Peyer's patch (tissue), 4 donors: Measurements from ENCODE around the gene COL6A2.

Experiments used
- CTCF ChIP-seq, 6 experiments: fragments of 450-650 bp in 4 of 6; fragments of 200-600 bp in 2 of 6; sonication (generic) in 1 of 6; IDR thresholded peaks; one replicate each; pipeline ENCODE4 v1.5.1; 2017 to 2019; ENCODE audit warnings: antibody characterized with exemption in 6 of 6, mild to moderate bottlenecking in 3 of 6, moderate library complexity in 1 of 6
- POLR2A ChIP-seq, 2 donors: fragments of 450-650 bp; IDR thresholded peaks; one replicate each; pipeline ENCODE4 v1.5.1; 2017; ENCODE audit warnings: antibody characterized with exemption in 2 of 2, mild to moderate bottlenecking in 2 of 2, moderate library complexity in 2 of 2

- no peak for TF ChIP-seq CTCF (IDR thresholded peaks at IDR 0.05)
- TF ChIP-seq POLR2A (IDR thresholded peaks at IDR 0.05), result no peak
Observed at GRCh38 chr21:46118316-46119143, 20.6 kb downstream of the COL6A2 start.
